Suprapubic skin (tissue), 4 donors: ENCODE data around the gene PCSK9. TPM values are rescaled to one million over a fixed set of nuclear protein-coding genes. Genes with fewer than 3 reads are reported as not detected.

Experiments
- DNase-seq, 2 donors: peaks; one replicate each; pipeline ENCODE4 v3.0.0-alpha.2; 2019; ENCODE audit warnings: low spot score in 2 of 2
- H3K27ac ChIP-seq: fragments of 200-600 bp; sonication (generic); one replicate; pipeline ENCODE4 v1.5.1; 2019
- H3K27me3 ChIP-seq: fragments of 200-600 bp; sonication (generic); one replicate; pipeline ENCODE4 v1.5.1; 2019
- H3K36me3 ChIP-seq: fragments of 200-600 bp; sonication (generic); one replicate; pipeline ENCODE4 v1.5.1; 2019
- H3K4me1 ChIP-seq: fragments of 200-600 bp; sonication (generic); one replicate; pipeline ENCODE4 v1.5.1; 2019
- H3K4me3 ChIP-seq: fragments of 200-600 bp; sonication (generic); one replicate; pipeline ENCODE4 v1.5.1; 2019; ENCODE audit warnings: mild to moderate bottlenecking
- H3K9me3 ChIP-seq: fragments of 200-600 bp; sonication (generic); one replicate; pipeline ENCODE4 v1.5.1; 2019
- CTCF ChIP-seq, 2 donors: fragments of 200-600 bp in 1 of 2; fragments of 450-650 bp in 1 of 2; sonication (generic) in 1 of 2; IDR thresholded peaks; one replicate each; pipeline ENCODE4 v1.5.1; 2016 to 2019; ENCODE audit warnings: antibody characterized with exemption in 2 of 2, mild to moderate bottlenecking in 1 of 2, moderate library complexity in 1 of 2
- EP300 ChIP-seq: sonication (generic); formaldehyde crosslinking; IDR thresholded peaks from one replicate; pipeline ENCODE4 v1.6.1; 2017; ENCODE audit warnings: antibody characterized with exemption
- POLR2A ChIP-seq, 2 donors: fragments of 450-650 bp; IDR thresholded peaks; one replicate each; pipeline ENCODE4 v1.6.1; 2017; ENCODE audit warnings: antibody characterized with exemption in 2 of 2, mild to moderate bottlenecking in 2 of 2, moderate library complexity in 2 of 2
- POLR2AphosphoS5 ChIP-seq, 3 donors: sonication (generic); formaldehyde crosslinking; IDR thresholded peaks; one replicate each; pipeline ENCODE4 v1.6.1; 2017; ENCODE audit warnings: antibody characterized with exemption in 3 of 3
- WGBS: methylation state at CpG from one replicate; pipeline ENCODE4 v1.1.5; 2018; 5-methylcytosine and 5-hydroxymethylcytosine counted together
- total RNA-seq, 4 donors: library from RNA; depleted of rRNA; stranded (reverse); fragments of >200 nt; gene quantifications; one replicate each; pipeline ENCODE4 v1.1.0, GENCODE V29; 2016

Gene PCSK9
- total RNA-seq, 4 donors from 2014 or later, result 0.24 to 1.5 (median 0.36) TPM

GRCh38 chr1:55038974-55039341, 390 bp upstream of the PCSK9 start:
- no peak for DNase-seq
- Histone ChIP-seq H3K36me3 (no peaks in the 10 kb centered on the region), H3K4me1 (peaks cover 22% of the 10 kb centered on the region), H3K27me3 (peaks cover 59% of the 10 kb centered on the region), H3K27ac (no peak overlapping the region), H3K9me3 (no peaks in the 10 kb centered on the region), H3K4me3 (peak overlapping the region; percentile 45)
- TF ChIP-seq CTCF (IDR thresholded peaks at IDR 0.05), result no peak
- no peak for TF ChIP-seq POLR2AphosphoS5 (IDR thresholded peaks at IDR 0.05)
- TF ChIP-seq EP300, result no peak
- TF ChIP-seq POLR2A (IDR thresholded peaks at IDR 0.05), result no peak
- 36% methylated on average over 9 of the region's 9 CpGs for WGBS

DNA sequence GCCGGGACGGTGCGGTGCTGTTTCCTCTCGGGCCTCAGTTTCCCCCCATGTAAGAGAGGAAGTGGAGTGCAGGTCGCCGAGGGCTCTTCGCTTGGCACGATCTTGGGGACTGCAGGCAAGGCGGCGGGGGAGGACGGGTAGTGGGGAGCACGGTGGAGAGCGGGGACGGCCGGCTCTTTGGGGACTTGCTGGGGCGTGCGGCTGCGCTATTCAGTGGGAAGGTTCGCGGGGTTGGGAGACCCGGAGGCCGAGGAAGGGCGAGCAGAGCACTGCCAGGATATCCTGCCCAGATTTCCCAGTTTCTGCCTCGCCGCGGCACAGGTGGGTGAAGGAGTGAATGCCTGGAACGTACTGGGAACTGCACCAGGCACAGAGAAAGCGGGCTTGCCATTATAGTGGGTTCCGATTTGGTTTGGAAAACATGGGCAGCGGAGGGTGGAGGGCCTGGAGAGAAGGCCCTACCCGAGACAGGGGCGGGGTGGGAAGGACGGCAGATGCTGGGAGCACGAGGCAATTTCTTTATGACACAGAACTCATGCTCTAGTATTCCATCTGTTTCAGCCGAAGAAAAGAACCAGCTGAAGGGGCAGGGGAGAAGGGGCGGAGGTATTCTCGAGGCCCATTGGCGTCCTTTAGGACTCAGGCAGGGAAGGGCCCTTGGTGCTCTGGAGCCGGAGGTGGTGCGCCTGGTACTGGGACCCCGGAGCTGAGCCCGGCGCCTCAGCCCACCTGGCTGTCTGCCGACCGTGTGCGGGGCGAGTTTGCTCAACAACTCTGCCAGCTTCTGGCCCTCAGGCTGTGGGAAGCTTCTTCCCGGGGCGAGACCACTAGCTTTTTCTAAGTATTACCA, 960 bp downstream of the PCSK9 start:
- no peak for TF ChIP-seq CTCF (IDR thresholded peaks at IDR 0.05)
- no peak for TF ChIP-seq POLR2A (IDR thresholded peaks at IDR 0.05)
- no peak for TF ChIP-seq EP300
- no peak for TF ChIP-seq POLR2AphosphoS5 (IDR thresholded peaks at IDR 0.05)
- peaks cover 51% of the 10 kb centered on the region for H3K27me3 ChIP-seq
- 8% methylated on average over 25 of the region's 49 CpGs for WGBS
- no peak overlapping the region for H3K27ac ChIP-seq
- H3K4me3 ChIP-seq, result peak overlapping the region; percentile 45
- no peaks in the 10 kb centered on the region for H3K9me3 ChIP-seq
- peaks cover 22% of the 10 kb centered on the region for H3K4me1 ChIP-seq
- no peaks in the 10 kb centered on the region for H3K36me3 ChIP-seq
- DNase-seq, result no peak

- peaks cover 48% of the 10 kb centered on the region for H3K27me3 ChIP-seq
- peaks cover 22% of the 10 kb centered on the region for H3K4me1 ChIP-seq
- no peak for DNase-seq
- no peaks in the 10 kb centered on the region for H3K9me3 ChIP-seq
- H3K27ac ChIP-seq, result no peak overlapping the region
- H3K4me3 ChIP-seq, result peak overlapping the region; percentile 45
- TF ChIP-seq EP300 (no peak), POLR2AphosphoS5 (IDR thresholded peaks at IDR 0.05) (no peak), CTCF (IDR thresholded peaks at IDR 0.05) (no peak), POLR2A (IDR thresholded peaks at IDR 0.05) (no peak)
- WGBS, result 52% methylated on average over 4 of the region's 5 CpGs
- H3K36me3 ChIP-seq, result no peaks in the 10 kb centered on the region
Measured at GRCh38 chr1:55040933-55041494, 1.7 kb downstream of the PCSK9 start.

DNA sequence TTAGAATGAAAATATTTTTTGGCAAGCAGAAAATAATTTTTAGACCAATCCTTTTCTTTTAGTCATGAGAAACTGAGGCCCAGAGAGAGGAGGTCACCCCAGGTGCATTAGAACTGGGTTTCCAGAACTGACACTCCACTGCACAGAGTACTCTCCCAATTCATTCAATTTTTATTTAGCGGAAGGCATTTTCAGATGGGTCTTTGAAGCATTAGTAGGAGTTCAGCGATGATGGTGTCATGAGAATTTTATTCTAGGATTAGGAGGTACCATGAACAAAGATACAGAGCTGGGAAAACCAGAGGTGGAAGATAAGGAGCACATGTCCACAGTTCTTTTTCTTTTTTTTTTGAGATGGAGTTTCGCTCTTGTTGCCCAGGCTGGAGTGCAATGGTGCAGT, 2.3 kb downstream of the PCSK9 start:
- 64% methylated on average over 3 of the region's 3 CpGs for WGBS
- Histone ChIP-seq H3K36me3 (no peaks in the 10 kb centered on the region), H3K9me3 (no peaks in the 10 kb centered on the region), H3K4me3 (no peak overlapping the region), H3K27ac (no peak overlapping the region), H3K27me3 (peaks cover 44% of the 10 kb centered on the region), H3K4me1 (peaks cover 22% of the 10 kb centered on the region)
- no peak for DNase-seq
- TF ChIP-seq POLR2A (IDR thresholded peaks at IDR 0.05), result no peak
- no peak for TF ChIP-seq POLR2AphosphoS5 (IDR thresholded peaks at IDR 0.05)

GRCh38 chr1:55043011-55043410, 3.7 kb downstream of the PCSK9 start:
- H3K4me1 ChIP-seq, result peaks cover 22% of the 10 kb centered on the region
- WGBS, result 94% methylated on average over 2 of the region's 2 CpGs
- no peaks in the 10 kb centered on the region for H3K9me3 ChIP-seq
- peaks cover 38% of the 10 kb centered on the region for H3K27me3 ChIP-seq
- no peaks in the 10 kb centered on the region for H3K36me3 ChIP-seq
- no peak overlapping the region for H3K4me3 ChIP-seq
- H3K27ac ChIP-seq, result no peak overlapping the region
- no peak for TF ChIP-seq POLR2A (IDR thresholded peaks at IDR 0.05)
- no peak for TF ChIP-seq EP300
- no peak for TF ChIP-seq CTCF (IDR thresholded peaks at IDR 0.05)
- no peak for TF ChIP-seq POLR2AphosphoS5 (IDR thresholded peaks at IDR 0.05)
- DNase-seq, result no peak
